GM21825 (cell line): ENCODE data around the gene LGR6.

Source experiments
- ATAC-seq: cut with Tn5 transposase; IDR thresholded peaks from one replicate; pipeline ENCODE4 v1.9.1; 2021; ENCODE audit warnings: mild to moderate bottlenecking, moderate library complexity; ENCODE audit not compliant: unreplicated experiment

LGR6 gene

GRCh38 chr1:202281316-202282024 is 87.9 kb downstream of the LGR6 start:
- ATAC-seq, result no peak

GRCh38 chr1:202282025-202282371 is 88.4 kb downstream of the LGR6 start:
- ATAC-seq, result no peak

- no peak for ATAC-seq
Measured at GRCh38 chr1:202282596-202283283, 89.1 kb downstream of the LGR6 start.

- no peak for ATAC-seq
Measured at GRCh38 chr1:202283379-202283844, 89.8 kb downstream of the LGR6 start.

GRCh38 chr1:202283991-202284390 is 90.4 kb downstream of the LGR6 start:
- no peak for ATAC-seq

- no peak for ATAC-seq
Measured at GRCh38 chr1:202285908-202286307, 92.3 kb downstream of the LGR6 start.

- ATAC-seq, result no peak
Measured at GRCh38 chr1:202286622-202287097, 93.1 kb downstream of the LGR6 start.

GRCh38 chr1:202287196-202287595 is 93.6 kb downstream of the LGR6 start:
- no peak for ATAC-seq

GRCh38 chr1:202288177-202288576 is 94.6 kb downstream of the LGR6 start:
- ATAC-seq, result no peak

GRCh38 chr1:202289009-202289408 is 95.4 kb downstream of the LGR6 start:
- no peak for ATAC-seq

GRCh38 chr1:202291001-202291400 is 97.4 kb downstream of the LGR6 start:
- no peak for ATAC-seq

GRCh38 chr1:202291961-202292712 is 98.5 kb downstream of the LGR6 start:
- no peak for ATAC-seq

GRCh38 chr1:202292773-202293172 is 99.2 kb downstream of the LGR6 start:
- no peak for ATAC-seq

GRCh38 chr1:202293569-202293968 is 100.0 kb downstream of the LGR6 start:
- no peak for ATAC-seq

GRCh38 chr1:202302166-202302565 is 108.6 kb downstream of the LGR6 start:
- no peak for ATAC-seq

- ATAC-seq, result no peak
Measured at GRCh38 chr1:202304375-202304774, 110.8 kb downstream of the LGR6 start.

GRCh38 chr1:202305168-202305567 is 111.6 kb downstream of the LGR6 start:
- no peak for ATAC-seq

GRCh38 chr1:202306535-202307345 is 113.1 kb downstream of the LGR6 start:
- ATAC-seq, result no peak

GRCh38 chr1:202310071-202310725 is 116.6 kb downstream of the LGR6 start:
- no peak for ATAC-seq

- no peak for ATAC-seq
Measured at GRCh38 chr1:202310746-202311145, 117.1 kb downstream of the LGR6 start.
